Spleen (tissue), 7 donors: ENCODE results near the gene WDR77.

Experiments used
- CTCF ChIP-seq, 11 experiments: fragments of 200-600 bp in 7 of 11; fragments of 450-650 bp in 4 of 11; sonication (generic) in 4 of 11; IDR thresholded peaks in 8 of 11; conservative IDR thresholded peaks in 3 of 11; 1 replicate in 7 of 11; 2 replicates in 4 of 11; pipeline versions ENCODE4 v1.4.0 to v1.8.0; 2016 to 2021; ENCODE audit warnings: antibody characterized with exemption in 11 of 11, inconsistent platforms in 4 of 11, mild to moderate bottlenecking in 1 of 11
- POLR2A ChIP-seq, 3 donors: fragments of 450-650 bp; IDR thresholded peaks; one replicate each; pipeline ENCODE4 v1.5.1; 2017; ENCODE audit warnings: antibody characterized with exemption in 3 of 3, mild to moderate bottlenecking in 1 of 3
- POLR2AphosphoS5 ChIP-seq, 3 donors: sonication (generic); formaldehyde crosslinking; IDR thresholded peaks; one replicate each; pipeline ENCODE4 v1.5.1; 2017; ENCODE audit warnings: antibody characterized with exemption in 3 of 3
- donor health status: DM: no; HTN: no; CAD: no; lungs with moderate emphysema.
- donor health status: DM: no; HTN: no; CAD: no.
- donor health status: DM: no; HTN: no; CAD: no.

GRCh38 chr1:111497592-111497991, 48.5 kb upstream of the WDR77 start:
- TF ChIP-seq CTCF (IDR thresholded peaks at IDR 0.05 in 8 of 11, conservative IDR thresholded peaks at IDR 0.05 in 3 of 11): no peak
- no peak for TF ChIP-seq POLR2AphosphoS5 (IDR thresholded peaks at IDR 0.05)
- no peak for TF ChIP-seq POLR2A (IDR thresholded peaks at IDR 0.05)
